SKM-1 treated with dmso at 0.1 percent for 144 hours (cell line): Measurements from ENCODE around the gene IL31.

ENCODE experiments used
- DNase-seq: peaks from one replicate; lab custom pipeline; 2025; ENCODE audit not compliant: unreplicated experiment; lab: John Stamatoyannopoulos, UW

Gene IL31

DNA sequence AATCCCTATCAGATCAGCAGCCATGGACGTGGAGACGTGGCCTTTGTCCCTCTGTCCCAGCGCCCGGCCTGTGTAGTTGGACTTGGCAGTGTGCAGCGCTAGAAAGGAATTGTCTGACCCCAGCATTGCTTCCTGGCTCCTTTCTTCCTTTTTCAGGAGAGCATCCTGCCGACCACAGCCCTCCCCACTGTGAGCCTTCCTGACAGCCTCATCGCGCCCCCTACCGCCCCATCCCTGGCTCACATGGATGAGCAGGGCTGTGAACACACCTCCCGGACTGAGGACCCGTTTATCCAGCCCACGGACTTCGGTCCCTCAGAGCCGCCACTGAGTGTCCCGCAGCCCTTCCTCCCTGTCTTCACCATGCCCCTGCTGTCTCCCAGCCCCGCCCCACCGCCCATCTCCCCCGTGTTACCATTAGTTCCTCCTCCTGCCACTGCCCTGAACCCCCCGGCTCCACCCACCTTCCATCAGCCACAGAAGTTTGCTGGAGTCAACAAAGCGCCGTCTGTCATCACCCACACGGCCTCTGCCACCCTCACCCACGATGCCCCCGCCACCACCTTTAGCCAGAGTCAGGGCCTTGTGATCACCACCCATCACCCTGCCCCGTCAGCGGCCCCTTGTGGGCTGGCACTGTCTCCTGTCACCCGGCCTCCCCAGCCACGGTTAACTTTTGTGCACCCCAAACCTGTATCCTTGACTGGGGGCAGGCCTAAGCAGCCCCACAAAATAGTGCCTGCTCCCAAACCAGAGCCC, 40.6 kb downstream of the IL31 start:
- no peak for DNase-seq

DNA sequence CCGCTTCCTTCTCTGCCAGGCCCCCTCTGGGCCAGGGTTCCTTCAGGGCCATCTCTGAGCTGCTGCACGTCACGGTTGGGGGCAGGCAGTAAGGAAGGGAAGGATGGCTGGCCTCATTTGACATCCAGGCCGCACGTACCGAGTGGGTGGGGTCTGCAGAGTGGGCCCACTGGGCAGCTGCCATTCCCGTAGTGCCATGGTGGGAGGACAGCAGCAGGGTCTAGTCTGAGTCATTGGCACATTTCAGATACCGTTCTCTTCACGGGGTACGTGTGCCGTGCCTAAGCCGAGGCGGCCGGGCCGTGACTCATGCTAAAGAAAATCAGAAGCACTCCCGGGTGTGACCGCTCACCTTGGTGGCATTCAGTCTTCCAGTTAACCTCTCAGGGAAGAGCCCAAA, 43.9 kb downstream of the IL31 start:
- no peak for DNase-seq

DNA sequence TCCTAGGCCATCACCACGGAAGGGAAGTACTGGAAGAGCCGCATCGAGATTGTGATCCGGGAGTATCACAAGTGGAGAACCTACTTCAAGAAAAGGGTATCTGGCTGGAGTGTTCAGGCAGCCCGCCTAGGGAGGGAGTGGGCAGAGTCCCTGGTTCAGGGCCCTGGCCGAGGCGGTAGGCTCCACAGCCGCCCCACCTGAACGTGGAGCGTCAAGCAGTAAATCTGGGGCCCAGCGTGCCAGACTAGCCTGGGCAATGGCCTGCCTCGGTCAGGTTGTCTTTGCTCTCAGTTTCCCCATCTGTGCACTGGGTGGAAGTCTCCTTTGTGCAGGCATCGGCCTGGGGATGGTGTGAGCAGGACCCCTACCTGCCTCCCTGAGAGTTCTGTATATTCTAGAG, 44.9 kb downstream of the IL31 start:
- DNase-seq = no peak

DNA sequence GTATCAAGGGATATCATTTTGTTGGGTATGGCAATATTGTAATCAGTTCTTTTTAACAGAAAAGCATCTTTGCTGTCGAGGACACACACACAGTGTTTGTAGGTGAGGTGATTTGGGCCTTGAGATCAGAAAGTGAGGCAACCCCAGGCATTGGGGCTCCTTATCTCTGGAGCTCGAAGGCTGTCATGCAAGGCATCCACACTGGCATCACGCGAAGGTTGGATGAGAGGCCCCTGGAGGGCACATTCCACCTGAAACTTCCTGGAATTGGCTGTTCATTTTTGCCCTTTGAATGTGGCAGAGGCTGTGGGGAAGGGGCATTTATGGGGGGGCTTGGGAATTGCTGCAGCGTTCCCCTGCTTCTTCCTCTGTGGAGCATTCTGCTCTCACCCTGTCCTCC, 45.5 kb downstream of the IL31 start:
- no peak for DNase-seq

DNA sequence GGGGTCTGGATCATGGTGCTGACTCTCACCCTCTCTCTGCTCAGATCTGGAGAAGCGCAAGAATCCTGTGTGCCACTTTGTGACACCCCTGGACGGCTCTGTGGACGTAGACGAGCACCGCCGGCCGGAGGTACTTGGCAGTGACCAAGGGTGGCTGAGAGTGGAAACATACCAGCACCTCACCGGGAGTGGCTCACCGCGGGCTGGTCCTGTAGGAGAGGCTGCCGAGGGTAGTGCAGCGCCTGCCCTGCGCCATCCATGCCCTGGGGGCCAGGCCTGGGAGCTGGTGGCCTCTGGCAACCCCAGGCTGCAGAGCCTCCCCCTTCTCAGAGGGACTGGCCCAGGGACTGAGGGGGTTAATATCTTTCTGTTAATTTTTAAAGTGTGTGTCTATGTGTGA, 46.2 kb downstream of the IL31 start:
- DNase-seq = no peak

DNA sequence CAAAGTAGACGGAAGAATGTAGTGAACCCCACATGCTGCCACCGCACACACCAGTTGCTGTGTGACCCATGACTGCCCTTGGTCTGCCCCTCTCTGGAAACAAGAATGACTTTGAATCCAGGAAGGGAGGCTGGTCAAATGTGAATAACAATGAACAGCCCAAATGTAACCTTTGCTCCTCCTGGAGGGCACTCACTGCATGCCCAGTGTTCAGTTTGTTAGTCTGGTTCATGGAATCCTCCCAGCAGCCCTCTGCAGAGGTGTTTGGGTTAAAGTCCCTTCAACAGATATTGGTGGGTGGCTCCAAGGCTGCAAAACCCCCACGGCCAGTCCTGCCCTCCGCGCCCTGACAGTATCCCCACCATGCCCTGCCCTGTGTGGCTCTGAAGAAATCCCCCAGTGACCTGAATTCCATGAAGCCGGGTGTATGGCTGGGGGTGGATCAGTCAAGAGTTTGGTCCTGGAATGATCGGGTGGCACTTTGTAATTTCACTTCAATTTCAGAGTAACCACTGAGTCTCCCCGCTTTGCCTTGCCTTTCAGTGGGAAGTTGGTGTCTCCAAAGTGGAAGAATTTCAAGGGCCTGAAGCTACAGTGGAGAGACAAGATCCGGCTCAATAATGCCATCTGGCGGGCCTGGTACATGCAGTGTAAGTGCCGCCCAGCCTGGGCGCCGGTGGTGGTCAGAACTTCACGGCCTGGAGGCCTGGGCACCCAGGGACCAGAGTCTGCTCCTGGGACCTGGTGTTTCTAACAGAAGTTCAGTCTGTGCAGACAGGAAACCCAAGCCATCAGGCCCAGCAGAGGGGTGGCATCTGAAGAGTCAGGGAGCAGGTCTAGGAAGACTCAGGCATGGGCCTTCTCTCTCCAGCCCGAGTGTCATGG, 47.1 kb downstream of the IL31 start:
- no peak for DNase-seq

DNA sequence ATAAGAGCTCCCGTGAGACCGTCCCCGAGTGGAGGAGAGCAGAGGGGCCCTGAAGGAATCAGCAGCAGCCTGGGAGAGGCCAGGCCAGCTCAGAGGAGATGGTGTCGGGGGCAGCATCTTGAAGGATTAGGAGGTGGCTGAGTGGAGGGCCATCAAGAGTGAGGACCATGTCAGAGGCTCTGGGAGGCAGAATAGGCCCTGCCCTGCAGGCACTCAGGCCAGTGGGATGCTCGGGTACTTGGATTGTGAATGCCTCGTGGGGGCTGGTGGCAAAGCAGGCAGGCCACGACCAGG, 47.7 kb downstream of the IL31 start:
- DNase-seq = no peak

DNA sequence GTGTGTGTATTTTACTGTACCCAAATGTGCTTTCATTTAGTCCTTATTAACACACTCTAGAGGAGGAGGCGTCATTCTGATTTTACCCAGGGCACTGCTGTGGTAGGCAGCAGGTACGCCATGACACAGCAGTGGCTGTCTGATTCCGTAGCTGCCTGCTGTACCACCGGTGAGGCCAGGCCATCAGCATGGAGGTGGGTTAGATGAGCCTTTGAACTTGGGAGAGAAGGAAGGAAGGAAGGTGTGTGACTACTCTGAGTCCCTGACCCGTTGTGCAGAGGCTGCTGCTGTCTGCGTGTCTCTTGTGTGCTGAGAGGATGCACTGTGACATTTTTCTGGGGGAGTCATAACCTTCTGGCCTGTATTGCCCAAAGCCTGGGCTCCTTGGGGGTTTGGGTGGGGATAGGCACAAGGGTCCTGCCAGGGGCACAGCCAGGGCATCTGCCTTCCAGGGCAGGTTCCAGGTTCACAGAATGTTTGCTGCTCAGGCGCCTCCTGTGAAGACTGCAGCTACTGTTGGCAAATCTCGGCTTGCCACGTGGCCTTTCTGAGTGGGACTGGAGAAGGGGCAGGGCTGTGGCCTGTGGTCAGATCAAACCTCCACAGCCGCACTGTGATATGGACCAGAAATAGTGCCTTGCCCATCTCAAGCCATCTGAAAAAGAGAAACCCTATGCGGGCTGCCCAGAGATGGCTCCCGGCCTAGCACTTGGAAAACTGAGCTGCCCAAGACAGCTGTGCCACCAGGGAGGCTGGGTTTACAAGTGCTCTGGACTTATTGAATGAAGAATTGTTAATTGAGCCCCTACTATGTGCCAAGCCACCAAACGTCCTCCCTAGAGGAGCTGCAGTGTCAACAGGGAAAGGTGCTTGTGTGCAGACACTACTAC, 48.3 kb downstream of the IL31 start:
- DNase-seq = no peak

DNA sequence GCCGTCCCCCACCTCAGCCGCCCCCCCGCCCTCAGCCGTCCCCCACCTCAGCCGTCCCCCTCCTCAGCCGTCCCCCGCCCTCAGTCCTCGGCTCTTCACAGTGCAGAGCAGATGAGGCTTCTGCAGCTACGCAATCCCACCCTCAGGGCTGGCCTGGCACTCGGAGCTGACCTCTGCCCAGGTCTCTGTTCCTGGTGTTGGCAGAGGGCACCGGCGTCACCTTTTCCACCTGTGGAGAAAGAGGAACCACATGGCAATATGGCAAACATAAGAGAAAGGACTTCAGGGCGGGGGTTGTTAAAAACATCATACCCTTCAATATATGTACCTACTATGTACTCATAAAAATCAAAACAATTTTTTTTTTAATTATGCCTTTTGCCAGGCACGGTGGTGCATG, 49.7 kb downstream of the IL31 start:
- DNase-seq = no peak

DNA sequence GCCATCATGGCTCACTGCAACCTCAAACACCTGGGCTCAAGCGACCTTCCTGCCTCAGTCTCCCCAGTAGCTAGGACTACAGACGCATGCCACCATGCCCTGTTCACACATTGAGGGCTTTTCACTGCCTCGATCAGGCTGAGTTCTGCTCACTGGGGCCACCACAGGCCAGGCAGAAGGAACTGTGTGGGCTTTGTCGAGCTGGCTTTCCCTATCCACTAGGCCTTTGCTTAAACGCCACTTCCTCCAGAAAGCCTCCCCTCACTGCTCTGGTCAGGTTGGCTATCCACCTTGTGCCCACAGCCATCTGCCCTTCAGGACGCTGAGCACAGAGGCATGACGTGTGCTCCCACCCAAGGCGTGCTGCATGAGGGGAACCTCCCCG, 50.3 kb downstream of the IL31 start:
- DNase-seq = no peak

DNA sequence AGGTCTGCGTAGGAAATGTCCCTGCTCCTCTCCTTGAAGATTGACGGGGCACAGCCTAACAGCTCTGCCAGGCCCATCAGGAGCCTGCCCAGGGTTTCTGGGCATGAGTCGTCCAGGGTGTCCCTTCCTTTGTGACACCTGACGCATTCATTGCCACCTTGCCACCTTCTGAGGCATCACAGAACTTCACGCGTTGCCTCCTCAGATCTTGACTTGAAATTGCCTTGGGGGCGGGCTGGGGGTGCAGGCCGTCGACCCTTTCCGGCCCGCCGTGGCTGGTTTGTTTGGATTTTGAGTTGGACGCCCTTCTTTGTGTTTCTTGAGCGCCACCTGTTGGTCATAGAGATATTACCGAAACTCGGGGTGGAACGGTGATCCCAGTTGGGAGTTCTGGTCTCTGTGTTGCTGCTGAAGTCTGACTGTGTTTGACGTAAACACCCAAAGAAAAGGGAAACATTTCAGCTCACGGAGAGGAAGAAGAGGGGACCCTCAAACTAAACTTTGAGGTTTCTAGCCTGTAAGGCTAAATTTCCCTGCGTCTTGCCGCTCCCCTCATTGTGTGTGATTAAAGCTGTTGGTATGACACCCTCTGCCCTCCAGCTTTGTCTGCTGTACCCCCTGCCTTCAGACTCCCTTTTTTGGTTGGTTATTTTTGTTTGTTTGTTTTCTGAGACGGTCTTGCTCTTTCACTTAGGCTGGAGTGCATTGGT, 50.8 kb downstream of the IL31 start:
- DNase-seq = peak; percentile 3
